Measurements from ENCODE around the gene SLC38A11.
"Not testable (repeated sequence)": the region's sequence is repeated elsewhere in the genome, so short reads cannot be mapped to it uniquely, and the experiment has no call there.

The SLC38A11 gene

DNA sequence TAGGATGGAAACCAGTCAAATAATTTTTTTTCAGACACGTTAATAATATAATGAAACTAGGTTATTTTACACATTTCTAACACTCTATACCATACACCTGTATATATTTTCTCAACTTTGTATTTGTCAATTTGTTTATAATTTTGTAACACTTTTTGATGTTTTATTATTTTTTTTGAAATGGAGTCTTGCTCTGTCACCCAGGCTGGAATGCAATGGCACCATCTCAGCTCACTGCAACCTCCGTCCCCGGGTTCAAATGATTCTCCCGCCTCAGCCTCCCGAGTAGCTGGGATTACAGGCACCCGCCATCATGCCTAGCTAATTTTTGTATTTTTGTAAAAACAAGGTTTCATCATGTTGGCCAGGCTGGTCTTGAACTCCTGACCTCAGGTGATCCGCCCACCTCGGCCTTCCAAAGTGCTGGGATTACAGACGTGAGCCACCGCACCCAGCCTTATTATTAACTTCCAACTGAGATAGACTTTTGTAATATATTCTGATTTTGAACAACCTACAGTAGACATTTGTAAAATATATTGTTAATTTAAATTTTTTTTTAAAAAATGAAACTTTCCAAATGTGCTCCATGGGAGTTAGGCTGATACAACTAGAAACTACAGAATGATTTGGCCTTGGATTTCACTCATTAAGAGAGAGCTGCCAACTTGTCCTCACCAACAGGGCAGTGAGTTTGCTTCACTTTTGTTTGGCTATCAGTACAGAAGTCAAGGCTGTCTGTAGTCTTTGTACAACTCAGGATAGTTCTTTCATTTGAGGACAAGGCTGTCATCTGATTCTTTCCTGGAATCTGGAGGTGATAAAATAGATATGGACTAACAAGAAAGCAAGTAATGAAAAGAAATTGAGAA is 79.8 kb downstream of the SLC38A11 start:
- DNase-seq, result no peak

DNA sequence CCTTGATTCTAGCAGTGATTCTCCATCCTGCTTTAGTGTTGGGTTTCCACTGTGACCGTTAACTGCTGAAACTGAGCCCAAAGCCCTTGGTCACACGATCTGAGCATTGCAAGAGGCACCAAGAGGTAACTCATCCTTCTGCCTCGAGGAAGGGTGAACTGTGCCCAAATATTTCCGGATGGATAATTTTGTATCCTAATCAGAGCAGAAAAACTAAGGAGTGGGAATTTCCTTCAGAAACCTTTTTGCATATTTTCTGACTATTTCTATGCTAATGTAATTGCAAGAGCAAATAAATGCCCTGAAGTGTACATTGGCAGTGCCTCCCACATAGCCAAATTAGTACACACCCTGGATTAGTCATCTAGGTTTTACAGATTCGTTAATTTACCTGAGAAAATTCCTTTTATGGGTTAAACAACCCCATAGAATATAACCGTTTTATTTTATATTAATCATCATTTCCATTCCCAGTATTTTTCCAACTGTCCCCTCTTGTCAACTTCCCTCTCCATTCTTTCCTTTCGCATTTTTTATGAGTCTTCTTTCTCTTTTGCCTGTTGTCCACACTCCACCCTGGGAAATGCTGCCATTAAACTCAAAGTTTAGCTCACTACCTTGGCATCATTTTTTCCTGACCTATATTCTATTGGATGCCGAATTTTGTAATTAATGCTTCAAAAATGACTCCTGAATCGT is 82.0 kb downstream of the SLC38A11 start:
- no peak for DNase-seq

DNA sequence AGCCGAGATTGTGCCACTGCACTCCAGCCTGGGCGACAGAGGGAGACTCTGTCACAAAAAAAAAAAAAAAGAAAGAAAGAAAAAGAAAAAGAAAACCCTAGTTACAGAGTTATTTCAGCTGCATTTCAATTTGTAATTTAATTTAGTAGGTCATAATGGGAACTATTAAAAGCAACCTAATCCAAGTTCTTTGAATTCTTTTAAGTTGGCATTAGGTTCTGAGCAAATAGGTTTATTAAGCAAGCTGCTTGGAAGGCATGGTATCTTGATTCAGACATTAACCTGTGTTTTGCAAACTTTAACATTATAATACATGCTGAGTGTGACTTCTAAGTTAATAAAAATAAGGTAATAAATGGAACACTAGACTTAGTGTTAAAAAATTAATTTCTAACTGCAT is 83.9 kb downstream of the SLC38A11 start:
- DNase-seq, result no peak

DNA sequence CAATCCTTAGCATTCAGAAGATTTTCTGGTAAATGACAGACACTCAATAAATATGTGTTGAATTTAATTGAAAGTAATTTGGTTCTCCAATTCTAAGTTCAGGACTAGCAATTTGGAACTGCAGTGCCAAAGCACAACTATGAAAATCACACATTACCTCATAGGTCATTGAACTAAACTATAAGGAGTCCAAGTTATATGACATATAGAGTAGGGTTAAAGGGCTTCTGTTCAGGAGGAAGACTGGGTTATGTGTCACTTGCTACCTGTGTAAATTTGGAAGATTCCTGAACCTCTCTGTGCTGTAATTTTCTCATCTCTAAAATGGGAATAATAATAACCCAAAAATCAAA is 85.9 kb downstream of the SLC38A11 start:
- DNase-seq, result no peak

DNA sequence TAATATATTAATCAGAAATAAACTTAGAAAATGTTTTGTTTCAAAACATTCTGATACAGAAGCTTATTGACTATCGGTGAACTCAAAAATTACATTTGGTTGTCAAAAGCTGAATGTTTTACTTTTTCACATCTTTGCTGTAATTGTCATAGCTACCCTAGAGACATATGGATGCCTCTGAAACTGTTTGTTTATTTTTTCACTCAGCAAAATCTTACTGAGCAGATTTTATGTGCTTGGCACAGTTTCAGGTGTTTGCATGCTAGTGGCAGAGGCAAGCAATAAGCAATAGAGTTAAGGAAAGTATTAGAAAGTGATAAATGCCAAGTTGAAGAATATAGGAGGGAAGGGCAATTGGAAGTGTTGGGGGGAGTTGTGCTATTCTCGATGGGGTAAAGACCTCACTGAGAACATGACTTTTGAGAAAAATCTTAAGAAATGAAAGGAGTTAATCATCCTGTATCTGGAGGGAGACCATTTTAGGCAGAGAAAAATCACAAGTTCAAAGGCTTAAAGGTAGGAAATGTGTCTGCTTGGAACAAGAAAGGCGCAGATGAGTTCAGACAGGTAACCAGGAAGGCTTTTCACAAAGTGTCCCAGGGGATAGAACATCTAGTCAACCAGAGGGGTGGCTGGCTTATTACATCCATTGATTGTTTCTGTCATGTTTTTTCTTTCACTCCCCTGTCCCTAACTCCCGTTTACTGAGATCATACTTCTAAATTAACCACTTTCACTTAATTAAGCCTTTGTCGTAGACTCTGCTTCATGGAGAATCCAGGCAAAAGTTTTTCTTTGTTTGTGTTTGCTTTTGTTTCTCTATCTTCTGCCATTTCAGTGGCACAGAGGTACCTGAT is 86.5 kb downstream of the SLC38A11 start:
- no peak for DNase-seq

DNA sequence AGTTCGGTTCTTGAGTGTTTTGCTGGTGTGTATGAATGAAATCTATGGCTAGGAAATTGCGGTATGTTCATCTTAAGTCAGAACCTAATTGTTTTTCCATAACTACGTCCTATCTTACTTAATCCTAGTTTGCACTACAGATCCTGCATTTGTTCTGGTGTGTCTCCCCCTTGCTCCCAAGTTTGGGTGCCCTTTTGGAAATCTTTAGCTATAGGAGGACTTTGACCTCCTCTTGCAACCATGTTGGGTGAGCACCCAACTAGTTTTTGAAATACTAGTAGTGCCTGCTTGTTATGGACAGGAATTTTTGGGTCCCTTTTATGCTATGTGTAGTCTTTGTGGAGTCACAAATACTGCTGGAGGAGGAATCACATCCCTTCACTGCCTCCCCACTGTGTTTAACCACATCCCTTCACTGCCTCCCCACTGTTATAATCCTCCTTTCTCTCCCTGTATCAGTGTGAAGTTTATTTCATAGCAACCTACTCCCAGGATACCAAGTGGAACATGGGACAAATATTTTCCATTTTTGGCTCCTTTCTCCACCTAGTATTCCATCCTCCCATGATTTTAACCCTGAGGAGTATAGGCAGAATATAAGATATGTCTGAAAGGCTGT is 87.4 kb downstream of the SLC38A11 start:
- no peak for DNase-seq

DNA sequence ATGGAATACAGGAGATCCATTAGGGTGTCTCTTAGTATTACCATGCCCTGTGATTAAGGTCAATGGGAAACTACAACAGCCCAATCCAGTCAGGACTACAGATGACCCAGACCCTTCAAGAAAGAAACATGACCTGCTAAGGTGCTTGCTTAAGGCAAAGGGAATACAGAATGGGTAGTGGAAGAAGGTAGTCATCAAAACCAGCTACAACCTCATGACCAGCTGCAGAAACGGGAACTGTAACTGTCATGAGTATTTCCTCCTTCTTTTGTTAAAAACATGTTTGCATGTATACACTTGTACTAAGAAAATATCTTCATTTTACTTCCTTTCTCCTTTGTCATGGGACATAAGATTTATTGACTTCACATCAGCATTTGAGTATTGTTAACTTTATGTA is 88.9 kb downstream of the SLC38A11 start:
- DNase-seq, result not testable (repeated sequence)

DNA sequence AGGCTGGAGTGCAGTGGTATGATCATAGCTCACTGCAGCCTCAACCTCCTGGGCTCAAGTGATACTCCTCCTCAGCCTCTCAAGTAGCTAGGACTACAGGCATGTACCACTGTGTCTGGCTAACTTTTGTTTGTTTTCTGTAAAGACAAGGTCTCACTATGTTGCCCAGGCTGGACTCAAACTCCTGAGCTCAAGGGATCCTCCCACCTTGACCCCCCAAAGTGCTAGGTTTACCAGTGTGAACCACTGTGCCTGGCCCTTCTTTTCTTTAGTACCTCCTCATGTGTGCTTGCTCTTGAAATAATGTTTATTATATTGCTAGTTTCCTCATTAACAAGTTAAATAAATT is 94.7 kb downstream of the SLC38A11 start:
- no peak for DNase-seq

DNA sequence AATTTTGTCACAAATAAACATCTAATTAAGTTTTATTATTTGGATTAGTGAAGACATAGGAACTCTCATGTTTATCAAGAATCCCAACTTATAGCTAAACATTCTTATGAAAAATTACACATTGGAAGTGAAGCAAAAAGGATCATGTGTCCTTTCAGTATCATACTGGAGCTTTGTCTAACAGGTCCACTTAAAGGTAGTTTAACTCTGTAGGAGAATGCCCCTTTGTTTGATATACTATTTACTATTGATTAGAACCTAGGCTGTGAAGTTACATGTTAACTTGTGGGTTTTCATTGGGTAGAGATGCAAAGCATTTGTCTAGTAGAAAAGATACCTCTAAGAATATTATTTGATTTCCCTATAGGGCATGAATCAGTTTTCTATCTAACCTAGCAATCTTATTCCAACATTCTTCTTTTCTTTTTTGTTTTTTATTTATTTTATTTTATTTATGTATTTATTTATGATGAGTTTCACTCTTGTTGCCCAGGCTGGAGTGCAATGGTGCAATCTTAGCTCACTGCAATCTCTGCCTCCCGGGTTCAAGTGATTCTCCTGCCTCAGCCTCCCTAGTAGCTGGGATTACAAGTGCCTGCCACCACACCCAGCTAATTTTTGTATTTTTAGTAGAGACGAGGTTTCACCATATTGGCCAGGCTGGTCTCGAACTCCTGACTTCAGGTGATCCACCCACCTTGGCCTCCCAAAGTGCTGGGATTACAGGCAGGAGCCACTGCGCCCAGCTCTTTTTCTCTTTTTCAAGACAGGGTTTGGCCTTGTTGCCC is 95.2 kb downstream of the SLC38A11 start:
- not testable (repeated sequence) for DNase-seq

DNA sequence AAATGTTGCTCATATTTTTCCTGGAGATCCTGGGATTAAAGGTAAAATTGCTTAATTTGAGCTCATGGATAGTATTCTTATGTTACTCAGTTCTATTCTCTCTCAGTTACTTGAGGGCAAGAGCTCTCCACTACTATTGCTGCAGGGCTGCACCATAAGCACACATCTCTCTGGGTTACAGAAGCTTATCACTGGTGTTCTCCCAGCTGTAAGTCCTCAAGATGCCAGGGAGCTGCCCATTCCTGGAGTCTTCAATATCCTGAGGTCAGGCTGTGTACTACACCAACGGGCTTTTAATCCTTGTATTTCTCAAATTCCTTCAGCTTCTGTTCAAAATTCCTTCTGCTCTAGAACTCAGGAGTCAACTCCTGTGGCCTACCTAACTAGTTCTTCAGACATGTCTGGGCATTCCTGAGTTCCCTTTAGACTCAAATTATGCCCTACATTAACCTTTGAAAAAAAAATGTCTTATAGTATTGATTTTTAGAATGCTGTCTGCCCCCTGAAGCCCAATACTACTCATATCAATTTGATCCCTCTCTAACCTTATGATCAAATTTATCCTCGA is 96.0 kb downstream of the SLC38A11 start:
- DNase-seq, result no peak

DNA sequence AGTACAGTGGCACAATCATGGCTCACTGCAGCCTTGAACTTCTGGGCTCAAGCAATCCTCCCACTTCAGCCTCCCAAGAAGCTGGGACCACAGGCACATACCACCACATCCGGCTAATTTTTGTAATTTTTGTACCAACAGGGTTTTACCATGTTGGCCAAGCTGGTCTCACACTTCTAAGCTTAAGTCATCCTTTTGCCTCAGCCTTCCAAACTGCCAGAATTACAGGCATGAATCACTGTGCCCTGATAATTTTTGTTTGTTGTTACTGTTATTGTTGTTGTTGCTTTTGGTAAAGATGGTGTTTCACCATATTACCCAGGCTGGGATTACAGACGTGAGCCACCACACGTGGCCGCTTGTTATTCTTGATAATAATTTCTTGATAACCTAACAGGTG is 103.2 kb downstream of the SLC38A11 start:
- DNase-seq, result no peak

DNA sequence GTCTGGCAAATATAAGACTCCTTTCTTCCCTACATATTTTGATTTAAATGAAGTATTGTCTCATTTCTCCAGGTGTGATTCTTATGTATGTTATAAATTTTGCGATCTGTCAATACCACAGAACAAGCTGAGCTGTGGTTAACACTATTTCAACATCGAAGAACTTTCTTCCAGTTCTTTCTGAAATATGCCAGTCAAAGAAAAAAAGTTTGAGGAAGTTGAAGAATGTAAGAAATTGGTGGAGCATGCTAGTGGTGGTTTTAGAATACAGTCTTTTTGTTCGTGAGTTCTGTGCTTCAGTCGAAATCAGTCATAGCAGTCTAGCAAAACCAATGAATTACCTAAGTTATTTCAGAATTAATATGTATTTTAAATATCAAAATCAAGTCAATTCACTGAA is 105.1 kb downstream of the SLC38A11 start:
- DNase-seq, result no peak

DNA sequence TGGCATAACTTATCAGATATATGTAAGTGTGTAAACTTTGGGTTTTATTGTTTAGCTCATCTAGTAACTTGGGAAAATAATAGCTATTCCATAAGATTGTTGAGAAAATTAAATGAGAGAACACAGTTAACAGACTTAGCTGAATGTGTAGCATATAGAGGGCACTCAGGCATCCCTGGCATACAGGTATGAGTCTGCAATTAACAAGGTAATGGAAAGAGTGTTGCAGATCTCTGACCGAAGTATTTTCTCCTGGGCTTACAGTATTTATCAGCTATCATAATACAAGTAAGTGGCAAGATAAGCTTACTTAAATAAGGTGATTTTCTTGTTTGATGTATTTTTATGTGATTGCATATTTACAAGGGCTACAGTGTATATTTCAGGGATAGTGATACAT is 105.8 kb downstream of the SLC38A11 start:
- no peak for DNase-seq

DNA sequence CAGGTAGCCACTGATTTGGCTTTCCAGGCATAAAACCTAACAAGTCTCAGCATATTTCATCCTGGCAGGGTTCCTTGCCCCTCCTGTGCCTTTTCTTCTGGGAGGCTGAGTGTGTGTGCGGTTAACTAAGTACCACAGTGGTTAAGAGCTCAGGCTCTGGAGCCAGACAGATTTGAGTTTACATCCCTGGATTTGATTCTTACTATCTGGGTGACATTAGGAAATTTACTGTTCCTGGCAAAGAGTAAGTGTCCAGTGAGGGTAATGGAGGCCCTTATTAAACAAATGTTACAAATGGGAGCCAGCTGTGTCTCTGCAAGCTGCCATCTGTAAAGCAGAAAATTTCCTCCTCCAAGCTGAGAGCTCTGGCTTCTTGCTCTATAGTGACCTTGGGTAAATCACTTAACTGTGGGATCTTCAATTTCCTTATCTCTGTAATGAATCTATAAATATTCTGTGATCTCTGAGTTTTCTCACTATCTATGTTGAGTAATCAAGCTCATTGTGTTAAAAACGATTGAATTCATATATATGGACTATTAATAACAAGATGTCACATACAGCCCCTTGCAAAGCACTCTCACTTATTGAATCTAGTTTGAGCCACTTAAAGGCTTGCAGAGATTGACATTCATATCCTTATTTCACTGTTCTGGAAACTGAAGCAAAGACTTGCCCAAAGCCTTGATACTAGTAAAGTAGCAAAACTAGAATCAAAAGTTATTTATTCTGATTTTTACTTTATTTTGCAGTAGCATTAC is 107.2 kb downstream of the SLC38A11 start:
- DNase-seq, result no peak

DNA sequence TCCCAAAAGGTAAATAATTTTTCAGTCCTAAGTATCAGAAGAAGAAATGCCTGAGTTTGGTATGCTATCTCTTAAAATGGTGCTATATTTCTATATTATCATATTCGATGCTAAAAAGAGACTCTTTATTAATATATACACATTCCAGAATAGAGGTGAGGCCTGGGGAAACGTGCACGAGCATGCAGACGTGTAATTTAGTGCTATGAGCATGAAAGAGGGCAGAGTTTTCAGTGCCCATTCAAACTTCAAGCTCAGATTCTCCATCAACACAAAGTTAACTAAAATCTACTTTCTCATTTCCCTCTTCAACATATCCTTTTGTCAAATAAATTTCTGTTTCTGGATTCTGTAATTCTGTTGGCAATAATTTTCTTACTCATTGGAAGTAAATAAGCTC is 108.0 kb downstream of the SLC38A11 start:
- no peak for DNase-seq

DNA sequence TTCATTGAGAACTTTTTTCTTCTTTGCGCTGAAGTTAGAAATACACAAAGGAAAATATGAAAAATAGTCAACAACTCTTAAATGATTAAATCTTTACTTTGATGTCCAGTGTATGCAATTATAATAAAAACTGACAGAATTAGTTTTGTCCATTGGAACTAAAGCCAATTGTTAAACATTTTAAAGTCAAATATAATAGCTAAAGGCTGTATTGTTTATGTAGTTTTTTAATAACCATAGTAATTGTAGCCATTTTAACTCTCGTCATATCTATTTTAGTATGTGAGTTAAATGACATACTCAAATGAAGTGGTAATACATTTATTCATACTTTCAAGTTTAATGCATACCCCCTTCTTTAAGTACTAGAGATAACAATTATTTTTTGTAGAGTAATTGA is 109.0 kb downstream of the SLC38A11 start:
- no peak for DNase-seq

All from T1000 (cell line).